ENCODE measurements around the gene LDB2.

Gene LDB2

DNA sequence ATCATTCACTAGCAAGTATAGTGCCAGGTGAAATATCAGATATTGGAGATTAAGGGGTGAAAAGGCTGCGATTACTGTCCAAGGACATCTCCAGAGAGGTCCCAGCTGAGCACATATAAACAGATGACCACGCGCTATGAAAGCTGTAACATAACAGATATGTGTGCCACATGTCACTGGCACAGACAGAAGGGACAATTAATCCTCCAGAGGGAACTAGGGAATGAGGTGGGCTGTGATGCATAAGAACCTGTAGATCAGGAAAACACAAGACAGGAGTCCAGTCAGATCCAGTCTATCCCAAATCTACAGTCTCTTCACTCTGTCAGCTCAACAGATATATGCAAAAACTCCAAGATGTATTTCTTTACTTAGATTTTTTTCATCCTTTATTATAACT, 157.2 kb downstream of the LDB2 start:
- Histone ChIP-seq H3K36me3 (ENCODE audit: insufficient read depth, low read length) (no peaks in the 10 kb centered on the region), H3K4me3 (ENCODE audit: low read length, poor library complexity, severe bottlenecking) (no peak overlapping the region), H3K9me3 (ENCODE audit: insufficient read depth, low read depth, low read length) (no peaks in the 10 kb centered on the region), H3K9ac (ENCODE audit: low read depth, low read length, poor library complexity, severe bottlenecking) (no peak overlapping the region), H4K20me1 (ENCODE audit: insufficient read depth, low read length, poor library complexity, severe bottlenecking) (no peaks in the 10 kb centered on the region), H3K9me2 (replicated peaks; ENCODE audit: low read depth, low read length) (no peaks in the 10 kb centered on the region), H3K27me3 (ENCODE audit: insufficient read depth, low read length, poor library complexity, severe bottlenecking) (no peaks in the 10 kb centered on the region), H3K4me2 (ENCODE audit: low read depth, low read length, poor library complexity, severe bottlenecking) (no peak overlapping the region), H3K79me2 (ENCODE audit: insufficient read depth, low read length) (no peaks in the 10 kb centered on the region), H2AFZ (ENCODE audit: low read length) (no peak overlapping the region), H3K4me1 (ENCODE audit: insufficient read depth, low read length, poor library complexity, severe bottlenecking) (no peaks in the 10 kb centered on the region), H3F3A (ENCODE audit: low read depth) (no peaks in the 10 kb centered on the region)
- TF ChIP-seq EZH2phosphoT487 (IDR thresholded peaks at IDR 0.05; ENCODE audit: borderline replicate concordance): no peak
- TF ChIP-seq, protein P1, sequence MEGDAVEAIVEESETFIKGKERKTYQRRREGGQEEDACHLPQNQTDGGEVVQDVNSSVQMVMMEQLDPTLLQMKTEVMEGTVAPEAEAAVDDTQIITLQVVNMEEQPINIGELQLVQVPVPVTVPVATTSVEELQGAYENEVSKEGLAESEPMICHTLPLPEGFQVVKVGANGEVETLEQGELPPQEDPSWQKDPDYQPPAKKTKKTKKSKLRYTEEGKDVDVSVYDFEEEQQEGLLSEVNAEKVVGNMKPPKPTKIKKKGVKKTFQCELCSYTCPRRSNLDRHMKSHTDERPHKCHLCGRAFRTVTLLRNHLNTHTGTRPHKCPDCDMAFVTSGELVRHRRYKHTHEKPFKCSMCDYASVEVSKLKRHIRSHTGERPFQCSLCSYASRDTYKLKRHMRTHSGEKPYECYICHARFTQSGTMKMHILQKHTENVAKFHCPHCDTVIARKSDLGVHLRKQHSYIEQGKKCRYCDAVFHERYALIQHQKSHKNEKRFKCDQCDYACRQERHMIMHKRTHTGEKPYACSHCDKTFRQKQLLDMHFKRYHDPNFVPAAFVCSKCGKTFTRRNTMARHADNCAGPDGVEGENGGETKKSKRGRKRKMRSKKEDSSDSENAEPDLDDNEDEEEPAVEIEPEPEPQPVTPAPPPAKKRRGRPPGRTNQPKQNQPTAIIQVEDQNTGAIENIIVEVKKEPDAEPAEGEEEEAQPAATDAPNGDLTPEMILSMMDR (conservative IDR thresholded peaks at IDR 0.05; ENCODE audit: low read length): no peak

- TF ChIP-seq EZH2phosphoT487 (IDR thresholded peaks at IDR 0.05; ENCODE audit: borderline replicate concordance): no peak
- TF ChIP-seq, protein P1 (conservative IDR thresholded peaks at IDR 0.05; ENCODE audit: low read length): no peak
- H3K79me2 ChIP-seq (ENCODE audit: insufficient read depth, low read length): no peaks in the 10 kb centered on the region
- no peaks in the 10 kb centered on the region for H3K27me3 ChIP-seq (ENCODE audit: insufficient read depth, low read length, poor library complexity, severe bottlenecking)
- H3K4me2 ChIP-seq (ENCODE audit: low read depth, low read length, poor library complexity, severe bottlenecking): no peak overlapping the region
- no peaks in the 10 kb centered on the region for H4K20me1 ChIP-seq (ENCODE audit: insufficient read depth, low read length, poor library complexity, severe bottlenecking)
- no peaks in the 10 kb centered on the region for H3K9me3 ChIP-seq (ENCODE audit: insufficient read depth, low read depth, low read length)
- H3F3A ChIP-seq (ENCODE audit: low read depth): no peaks in the 10 kb centered on the region
- no peaks in the 10 kb centered on the region for H3K36me3 ChIP-seq (ENCODE audit: insufficient read depth, low read length)
- no peaks in the 10 kb centered on the region for H3K9me2 ChIP-seq (replicated peaks; ENCODE audit: low read depth, low read length)
- H3K4me3 ChIP-seq (ENCODE audit: low read length, poor library complexity, severe bottlenecking): no peak overlapping the region
- H3K4me1 ChIP-seq (ENCODE audit: insufficient read depth, low read length, poor library complexity, severe bottlenecking): no peaks in the 10 kb centered on the region
- H2AFZ ChIP-seq (ENCODE audit: low read length): no peak overlapping the region
- no peak overlapping the region for H3K9ac ChIP-seq (ENCODE audit: low read depth, low read length, poor library complexity, severe bottlenecking)
These were observed 158.3 kb downstream of the LDB2 start for GRCh38 chr4:16739997-16740624.

DNA sequence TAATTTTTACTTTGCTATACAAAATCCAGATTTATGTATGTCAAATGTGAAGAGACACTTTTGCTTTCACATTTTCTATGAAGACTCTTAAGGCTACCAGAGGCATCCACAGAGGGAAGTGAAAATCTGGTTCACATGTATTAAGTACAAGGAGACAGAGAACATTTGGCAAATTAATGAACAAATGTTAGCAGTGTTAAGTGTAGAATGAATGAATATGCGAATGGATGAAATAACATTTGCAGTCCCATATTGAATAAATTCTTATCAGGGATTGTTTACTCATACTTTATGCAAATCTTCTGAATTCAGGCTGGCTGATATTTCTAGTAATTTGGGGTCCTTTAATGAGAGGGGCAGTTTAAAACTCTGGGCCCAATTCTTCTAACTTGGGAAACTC, 159.9 kb downstream of the LDB2 start:
- Histone ChIP-seq H3K9ac (ENCODE audit: low read depth, low read length, poor library complexity, severe bottlenecking) (no peak overlapping the region), H3K36me3 (ENCODE audit: insufficient read depth, low read length) (no peaks in the 10 kb centered on the region), H3K4me1 (ENCODE audit: insufficient read depth, low read length, poor library complexity, severe bottlenecking) (no peaks in the 10 kb centered on the region), H3K4me3 (ENCODE audit: low read length, poor library complexity, severe bottlenecking) (no peak overlapping the region), H3K79me2 (ENCODE audit: insufficient read depth, low read length) (no peaks in the 10 kb centered on the region), H3F3A (ENCODE audit: low read depth) (no peaks in the 10 kb centered on the region), H3K9me2 (replicated peaks; ENCODE audit: low read depth, low read length) (no peaks in the 10 kb centered on the region), H4K20me1 (ENCODE audit: insufficient read depth, low read length, poor library complexity, severe bottlenecking) (no peaks in the 10 kb centered on the region), H2AFZ (ENCODE audit: low read length) (no peak overlapping the region), H3K4me2 (ENCODE audit: low read depth, low read length, poor library complexity, severe bottlenecking) (no peak overlapping the region), H3K9me3 (ENCODE audit: insufficient read depth, low read depth, low read length) (no peaks in the 10 kb centered on the region), H3K27me3 (ENCODE audit: insufficient read depth, low read length, poor library complexity, severe bottlenecking) (no peaks in the 10 kb centered on the region)
- TF ChIP-seq EZH2phosphoT487 (IDR thresholded peaks at IDR 0.05; ENCODE audit: borderline replicate concordance): no peak
- TF ChIP-seq, protein P1 (conservative IDR thresholded peaks at IDR 0.05; ENCODE audit: low read length): no peak

Measured in Loucy (cell line).